Neural cell (in vitro differentiated cells): ENCODE measurements around the gene JAG2.

Experiments used
- CTCF ChIP-seq: fragments of 450-650 bp; IDR thresholded peaks from 2 replicates; pipeline ENCODE4 v1.5.1; 2014; ENCODE audit warnings: antibody characterized with exemption, mild to moderate bottlenecking, moderate library complexity; ENCODE audit not compliant: poor library complexity, severe bottlenecking
- POLR2AphosphoS5 ChIP-seq: IDR thresholded peaks from 2 replicates; pipeline ENCODE4 v1.6.1; 2012

GRCh38 chr14:105151838-105152793 lies 16.5 kb downstream of the JAG2 start:
- no peak for TF ChIP-seq CTCF
- no peak for TF ChIP-seq POLR2AphosphoS5
